Measurements from ENCODE around the gene TKTL1.

DNA sequence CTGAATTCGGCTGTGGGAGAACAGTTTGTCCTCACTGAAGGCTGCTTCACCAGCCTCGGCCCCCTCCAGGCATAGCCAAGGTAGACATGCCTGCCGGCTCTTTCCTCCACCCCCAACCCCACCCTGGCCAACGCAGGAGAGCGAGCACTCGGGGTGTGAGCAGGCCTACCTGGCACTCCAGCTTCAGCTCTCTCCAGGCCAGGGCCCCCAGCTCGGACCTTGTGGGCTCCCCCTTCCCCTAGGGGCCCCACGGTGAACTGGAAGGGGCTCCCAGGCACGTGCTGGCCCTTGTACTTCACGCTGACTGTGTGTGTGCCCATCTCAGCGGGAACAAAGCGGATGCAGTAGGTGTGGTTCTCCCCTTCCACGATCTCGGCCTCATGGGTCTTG, 56.4 kb downstream of the TKTL1 start:
- TF ChIP-seq, protein P1, sequence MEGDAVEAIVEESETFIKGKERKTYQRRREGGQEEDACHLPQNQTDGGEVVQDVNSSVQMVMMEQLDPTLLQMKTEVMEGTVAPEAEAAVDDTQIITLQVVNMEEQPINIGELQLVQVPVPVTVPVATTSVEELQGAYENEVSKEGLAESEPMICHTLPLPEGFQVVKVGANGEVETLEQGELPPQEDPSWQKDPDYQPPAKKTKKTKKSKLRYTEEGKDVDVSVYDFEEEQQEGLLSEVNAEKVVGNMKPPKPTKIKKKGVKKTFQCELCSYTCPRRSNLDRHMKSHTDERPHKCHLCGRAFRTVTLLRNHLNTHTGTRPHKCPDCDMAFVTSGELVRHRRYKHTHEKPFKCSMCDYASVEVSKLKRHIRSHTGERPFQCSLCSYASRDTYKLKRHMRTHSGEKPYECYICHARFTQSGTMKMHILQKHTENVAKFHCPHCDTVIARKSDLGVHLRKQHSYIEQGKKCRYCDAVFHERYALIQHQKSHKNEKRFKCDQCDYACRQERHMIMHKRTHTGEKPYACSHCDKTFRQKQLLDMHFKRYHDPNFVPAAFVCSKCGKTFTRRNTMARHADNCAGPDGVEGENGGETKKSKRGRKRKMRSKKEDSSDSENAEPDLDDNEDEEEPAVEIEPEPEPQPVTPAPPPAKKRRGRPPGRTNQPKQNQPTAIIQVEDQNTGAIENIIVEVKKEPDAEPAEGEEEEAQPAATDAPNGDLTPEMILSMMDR (IDR thresholded peaks at IDR 0.05), result no peak
- TF ChIP-seq EP300 (IDR thresholded peaks at IDR 0.05; ENCODE audit: low read depth) (no peak), POLR2AphosphoS5 (IDR thresholded peaks at IDR 0.05) (no peak)

Data from transverse colon (tissue), 4 donors.